ENCODE data around the gene CCR5. TPM values are rescaled to one million over a fixed set of nuclear protein-coding genes. Genes with fewer than 3 reads are reported as not detected.
A peak's percentile ranks its signal among the peaks of the same experiment; 100 is the strongest.
"Not testable (repeated sequence)": the region's sequence is repeated elsewhere in the genome, so short reads cannot be mapped to it uniquely, and the experiment has no call there.

Gene CCR5
- total RNA-seq, 2 donors from 2014 or later, result 0.55 to 1.8 TPM

DNA sequence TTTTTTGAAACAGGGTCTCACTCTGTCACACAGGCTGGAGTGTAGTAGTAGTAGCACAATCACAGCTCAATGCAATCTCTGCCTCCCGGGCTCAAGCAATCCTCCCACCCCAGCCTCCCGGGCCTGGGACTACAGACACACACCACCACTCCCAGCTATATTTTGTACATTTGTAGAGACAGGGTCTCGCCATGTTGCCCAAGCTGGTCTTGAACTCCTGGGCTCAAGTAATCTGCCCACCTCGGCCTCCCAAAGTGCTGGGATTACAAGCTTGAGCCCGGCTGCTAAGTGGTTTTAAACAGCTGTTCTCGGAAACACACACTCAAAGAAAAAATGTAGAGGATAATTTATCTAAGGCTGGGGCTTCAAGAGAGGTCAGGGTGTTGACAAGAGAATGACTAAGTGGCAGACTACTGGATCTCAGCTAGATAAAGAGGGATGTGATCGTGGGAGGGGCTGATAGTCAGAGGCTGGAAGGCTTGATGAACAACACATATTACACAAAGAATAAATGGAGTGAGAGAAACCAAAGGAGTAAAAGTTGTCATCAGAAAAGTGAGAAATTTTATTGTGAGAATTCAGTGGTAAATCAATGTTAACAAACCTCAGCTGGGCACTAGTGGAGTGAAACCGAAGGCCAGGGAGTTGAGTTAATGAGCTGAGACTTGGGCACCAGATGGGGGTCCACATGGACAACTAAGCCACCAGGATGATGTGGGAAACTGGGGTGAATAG is 29.4 kb downstream of the CCR5 start:
- intact Hi-C loops (cut with DNase I, micrococcal nuclease), result no loop called here
- DNase-seq (no peak), ATAC-seq (no peak)

DNA sequence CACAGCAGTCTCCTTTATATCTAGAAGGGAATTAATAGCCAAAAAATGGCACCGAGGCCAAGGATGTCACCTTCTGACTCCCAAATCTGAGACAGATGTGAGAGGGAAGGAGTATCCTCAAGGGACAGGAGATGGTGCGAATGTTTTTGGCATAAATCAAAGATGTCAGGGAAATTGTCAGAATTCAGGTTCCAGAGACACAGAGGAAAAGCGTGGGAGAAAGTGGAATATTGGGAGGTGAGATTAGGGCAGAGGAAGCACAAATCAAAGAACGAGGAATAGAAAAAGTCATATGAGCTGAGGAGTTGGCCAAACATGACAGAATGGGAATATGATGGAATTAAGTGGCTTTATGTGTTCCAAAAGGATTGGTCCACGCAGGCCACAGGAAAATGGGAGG is 30.1 kb downstream of the CCR5 start:
- intact Hi-C loops (cut with DNase I, micrococcal nuclease), result no loop called here
- DNase-seq (no peak), ATAC-seq (no peak)

DNA sequence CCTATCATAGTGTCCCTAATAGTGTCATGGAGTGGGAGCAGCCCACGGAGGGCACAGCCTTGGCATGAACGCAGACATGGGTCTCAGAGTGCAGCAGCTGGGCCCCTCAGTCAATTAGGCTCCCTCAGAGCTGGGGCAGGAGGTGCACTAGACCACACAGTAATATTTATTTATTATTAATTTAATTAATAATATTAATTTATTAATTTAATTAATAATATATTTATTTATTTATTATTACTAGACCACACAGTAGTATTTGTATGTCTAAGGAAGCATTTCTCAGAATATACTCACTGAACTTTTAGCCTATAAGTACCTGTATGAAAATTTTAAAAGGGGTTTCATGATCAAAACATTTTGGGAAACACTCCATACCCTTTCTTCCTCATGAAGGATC is 30.8 kb downstream of the CCR5 start:
- DNase-seq, result no peak
- ATAC-seq, result no peak
- intact Hi-C loops (cut with DNase I, micrococcal nuclease), result no loop called here

DNA sequence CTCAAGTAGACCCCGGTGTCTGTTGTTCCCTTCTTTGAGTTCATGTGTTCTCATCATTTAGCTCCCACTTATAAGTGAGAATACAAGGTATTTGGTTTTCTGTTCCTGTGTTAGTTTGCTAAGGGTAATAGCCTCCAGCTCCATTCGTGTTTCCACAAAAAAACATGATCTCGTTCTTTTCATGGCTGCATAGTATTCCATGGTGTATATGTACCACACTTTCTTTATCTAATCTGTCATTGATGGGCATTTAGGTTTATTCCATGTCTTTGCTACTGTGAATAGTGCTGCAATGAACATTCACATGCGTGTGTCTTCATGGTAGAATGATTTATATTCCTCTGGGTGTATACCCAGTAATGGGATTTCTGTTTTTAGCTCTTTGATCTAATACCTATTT is 32.2 kb downstream of the CCR5 start:
- ATAC-seq; DNase-seq; intact Hi-C loops (cut with DNase I, micrococcal nuclease): not testable (repeated sequence)

DNA sequence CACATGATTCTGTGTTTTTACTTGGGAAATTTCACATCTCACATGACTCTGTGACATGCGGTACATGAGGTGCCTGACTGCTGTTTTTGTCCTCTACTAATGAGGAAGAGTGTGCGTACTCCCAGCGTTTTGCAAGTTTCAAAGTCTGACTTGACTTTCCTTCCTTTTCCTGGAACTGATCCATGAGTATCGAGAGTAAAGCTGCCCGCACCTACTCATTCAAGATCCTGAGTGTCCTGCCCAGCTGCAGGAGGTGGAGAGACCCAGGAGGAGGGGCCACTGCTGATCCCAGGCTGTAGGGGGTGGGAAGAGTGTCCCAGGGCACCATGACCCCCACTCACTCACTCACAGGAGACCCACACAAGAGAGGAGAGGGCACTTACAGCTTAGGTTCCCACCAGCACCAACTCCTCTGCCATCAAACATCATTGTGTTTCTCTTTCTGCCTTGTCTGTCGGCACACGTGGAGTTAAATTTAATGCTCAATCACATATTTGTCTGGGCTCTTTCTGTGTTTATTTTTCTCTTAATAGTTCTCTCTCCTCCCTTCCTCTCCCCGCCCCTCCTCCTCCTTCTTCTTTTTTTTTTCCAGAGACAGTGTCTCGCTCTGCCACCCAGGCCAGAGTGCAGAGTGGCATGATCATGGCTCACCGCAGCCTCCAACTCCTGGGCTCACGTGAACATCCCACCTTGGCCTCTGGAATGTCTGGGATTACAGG is 34.7 kb downstream of the CCR5 start:
- ATAC-seq, result peak; percentile 73
- peak; percentile 65 to 83 for DNase-seq
- intact Hi-C loops (cut with DNase I, micrococcal nuclease), result no loop called here

DNA sequence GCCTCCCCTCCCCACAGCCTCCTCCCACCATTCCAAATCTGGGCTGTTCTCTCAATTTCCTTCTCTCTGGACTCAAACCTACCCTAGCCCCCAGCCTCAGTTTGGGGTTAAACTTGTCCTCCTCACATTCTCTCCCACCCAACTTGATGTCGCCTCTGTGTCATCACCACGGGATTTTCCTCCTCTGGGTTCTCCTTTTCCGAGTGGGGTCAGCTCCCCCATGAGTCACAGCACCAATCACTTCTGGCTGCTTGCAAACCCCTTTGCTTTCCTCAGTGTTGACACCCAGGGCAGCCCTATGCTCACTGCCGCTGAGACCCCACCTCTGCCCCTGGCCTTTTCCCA is 35.7 kb downstream of the CCR5 start:
- peak in 1 of 2 donors; percentile 52 for DNase-seq
- intact Hi-C loops (cut with DNase I, micrococcal nuclease), result no loop called here
- no peak for ATAC-seq

DNA sequence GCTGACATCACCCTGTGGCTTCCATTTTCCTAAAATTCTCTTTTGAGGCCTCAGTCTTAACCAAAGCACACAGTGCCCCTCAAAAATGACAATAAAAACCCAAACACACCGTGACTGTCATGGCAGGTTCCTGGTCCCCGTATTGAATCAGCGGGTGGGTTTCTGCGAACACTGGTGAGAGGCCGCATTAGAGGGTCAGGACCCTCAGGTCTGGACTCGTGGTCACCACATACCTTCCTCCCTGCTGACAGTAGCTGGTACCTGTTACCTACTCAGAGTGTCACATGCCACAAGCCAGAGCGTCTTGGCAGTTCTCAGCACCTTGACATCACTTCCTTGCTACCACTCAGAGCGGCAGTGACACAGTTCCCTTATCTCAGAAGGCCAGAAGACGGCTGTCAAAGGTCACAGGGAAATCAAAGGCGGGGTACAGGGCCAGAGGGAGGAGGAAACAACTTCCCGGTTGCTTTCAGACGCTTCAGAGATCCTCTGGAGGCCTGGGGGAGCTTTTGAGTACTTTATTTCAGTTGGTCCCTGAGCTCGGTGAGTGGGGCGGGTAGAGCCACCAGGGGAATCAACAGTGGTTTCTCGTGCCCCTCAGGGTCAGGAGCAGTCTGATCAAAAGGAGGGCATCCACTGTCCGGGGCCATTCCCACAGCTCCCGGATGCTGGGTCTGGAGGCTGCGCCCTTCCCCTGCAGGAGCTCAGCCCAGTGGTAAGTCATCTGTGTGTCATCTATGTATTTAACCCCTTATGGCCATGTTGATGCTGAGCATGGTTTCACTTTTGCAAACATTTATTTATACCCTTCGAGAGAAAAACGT is 36.3 kb downstream of the CCR5 start, which contains the start of the genes CCR5AS and CCRL2:
CCR5AS (minus strand) TSS at position 279 of the 824 bp plus-strand sequence.
CCRL2 (plus strand) TSS at position 472 of the 824 bp plus-strand sequence. CDS start 821 bp downstream, outside the sequence.
- intact Hi-C loops (cut with DNase I, micrococcal nuclease), result no loop called here
- DNase-seq (peak; percentile 79 to 93), ATAC-seq (peak; percentile 82)

DNA sequence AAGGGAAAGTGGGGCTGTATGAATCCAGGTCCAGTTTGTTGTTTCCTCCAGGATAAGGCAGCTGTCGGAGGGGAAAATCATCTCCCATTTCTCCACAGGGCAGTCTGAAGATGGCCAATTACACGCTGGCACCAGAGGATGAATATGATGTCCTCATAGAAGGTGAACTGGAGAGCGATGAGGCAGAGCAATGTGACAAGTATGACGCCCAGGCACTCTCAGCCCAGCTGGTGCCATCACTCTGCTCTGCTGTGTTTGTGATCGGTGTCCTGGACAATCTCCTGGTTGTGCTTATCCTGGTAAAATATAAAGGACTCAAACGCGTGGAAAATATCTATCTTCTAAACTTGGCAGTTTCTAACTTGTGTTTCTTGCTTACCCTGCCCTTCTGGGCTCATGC is 37.2 kb downstream of the CCR5 start:
- DNase-seq (no peak), ATAC-seq (no peak)
- intact Hi-C loops (cut with DNase I, micrococcal nuclease), result no loop called here

DNA sequence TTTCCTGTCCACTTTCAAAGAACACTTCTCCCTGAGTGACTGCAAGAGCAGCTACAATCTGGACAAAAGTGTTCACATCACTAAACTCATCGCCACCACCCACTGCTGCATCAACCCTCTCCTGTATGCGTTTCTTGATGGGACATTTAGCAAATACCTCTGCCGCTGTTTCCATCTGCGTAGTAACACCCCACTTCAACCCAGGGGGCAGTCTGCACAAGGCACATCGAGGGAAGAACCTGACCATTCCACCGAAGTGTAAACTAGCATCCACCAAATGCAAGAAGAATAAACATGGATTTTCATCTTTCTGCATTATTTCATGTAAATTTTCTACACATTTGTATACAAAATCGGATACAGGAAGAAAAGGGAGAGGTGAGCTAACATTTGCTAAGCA is 38.1 kb downstream of the CCR5 start:
- ATAC-seq, result no peak
- intact Hi-C loops (cut with DNase I, micrococcal nuclease), result no loop called here
- DNase-seq, result no peak

DNA sequence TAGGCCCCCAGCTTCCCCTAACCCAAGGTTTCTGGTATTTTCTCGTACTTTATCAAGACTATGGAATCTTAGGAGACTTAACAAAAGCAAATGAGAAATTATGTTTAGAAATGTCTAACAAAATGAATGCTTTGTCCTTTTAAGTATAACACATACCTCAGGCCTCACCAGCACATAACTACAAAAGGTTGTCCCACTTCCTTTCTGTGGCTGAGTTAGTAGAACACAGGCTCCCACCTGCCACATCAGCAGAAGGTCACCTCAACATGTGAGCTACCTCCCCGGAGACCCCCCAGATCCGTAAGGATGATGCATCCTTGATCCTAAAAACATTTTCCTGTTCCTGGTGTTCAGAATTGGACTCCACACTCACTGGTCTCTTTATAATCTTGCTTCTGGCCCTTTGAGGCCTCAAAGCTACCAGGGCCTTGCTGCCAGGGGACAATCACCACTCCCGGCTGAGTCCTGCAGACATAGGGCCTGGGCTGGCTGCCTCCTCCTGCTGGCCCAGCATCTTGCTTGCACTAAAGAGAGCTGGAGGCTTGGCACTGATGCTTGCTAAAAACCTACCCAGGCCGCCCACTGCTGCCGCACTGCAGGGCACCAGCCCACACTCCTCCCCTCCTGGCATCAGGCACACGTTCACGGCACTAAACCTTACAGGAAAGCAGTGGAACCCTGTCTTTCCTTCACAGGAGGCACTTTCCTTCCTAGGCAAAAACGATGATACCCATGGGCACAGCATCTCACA is 39.2 kb downstream of the CCR5 start:
- DNase-seq, result no peak
- ATAC-seq, result no peak
- intact Hi-C loops (cut with DNase I, micrococcal nuclease), result no loop called here

DNA sequence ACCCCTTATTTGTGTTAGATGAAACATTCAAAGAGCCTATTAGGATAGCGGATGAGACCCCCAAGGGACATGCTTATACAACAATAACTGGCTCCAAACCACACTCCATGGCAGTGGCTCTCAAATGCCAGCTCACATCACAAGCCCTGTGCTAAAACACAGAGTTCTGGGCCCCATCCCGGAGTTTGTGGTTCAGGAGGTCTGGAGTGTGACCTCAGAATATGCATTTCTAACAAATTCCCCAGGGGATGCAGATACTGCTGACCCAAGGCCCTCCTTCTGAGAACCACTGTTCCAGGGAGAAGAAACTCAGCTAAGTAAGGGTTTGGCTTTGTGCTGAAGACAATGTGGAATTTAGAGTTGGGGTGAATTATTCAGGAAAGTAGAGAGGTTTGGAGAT is 39.9 kb downstream of the CCR5 start:
- no peak for ATAC-seq
- intact Hi-C loops (cut with DNase I, micrococcal nuclease), result no loop called here
- DNase-seq, result no peak

DNA sequence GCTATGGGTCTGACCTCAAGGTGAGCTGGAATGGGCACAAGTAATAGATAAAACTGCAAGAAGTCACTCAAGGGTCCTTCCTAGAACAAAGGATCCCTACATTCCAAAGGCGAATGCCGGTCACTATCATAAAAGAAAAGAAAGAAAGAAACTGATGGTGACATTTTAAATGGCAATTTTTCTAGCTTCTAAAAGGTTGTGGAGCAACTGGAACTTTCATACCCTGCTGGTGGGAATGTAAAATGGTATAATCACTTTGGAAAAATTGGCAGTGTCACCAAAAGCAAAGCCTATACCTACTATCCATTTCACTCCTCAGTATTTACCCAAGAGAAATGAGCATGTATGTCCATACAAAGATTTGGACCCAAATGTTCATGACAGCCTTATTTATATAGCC is 40.5 kb downstream of the CCR5 start:
- ATAC-seq, result no peak
- no peak for DNase-seq
- intact Hi-C loops (cut with DNase I, micrococcal nuclease), result no loop called here

DNA sequence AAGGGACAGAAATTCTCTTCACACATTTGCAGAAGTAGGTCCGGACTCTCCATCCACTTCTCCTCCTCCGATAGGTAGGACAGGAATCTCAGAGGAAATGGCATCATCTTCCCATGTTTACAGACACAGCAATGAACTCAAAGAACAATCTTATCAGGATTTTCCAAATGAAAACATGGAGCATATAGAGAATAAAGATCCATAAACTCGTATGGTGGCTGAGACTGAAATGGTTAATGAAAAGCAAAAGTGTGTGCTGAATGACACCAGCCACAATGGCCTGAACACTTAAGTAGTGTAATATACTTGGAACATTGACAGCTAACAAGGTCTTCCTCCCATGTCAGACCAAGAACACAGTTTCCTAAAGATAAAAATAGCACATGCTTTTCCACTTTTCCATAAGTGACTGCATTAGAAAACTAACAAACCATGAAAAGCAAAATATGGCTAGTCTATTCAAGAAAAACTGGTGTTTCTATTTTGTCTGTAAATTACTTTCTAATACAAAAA is 42.1 kb downstream of the CCR5 start:
- no peak for ATAC-seq
- no peak for DNase-seq
- intact Hi-C loops (cut with DNase I, micrococcal nuclease), result no loop called here

DNA sequence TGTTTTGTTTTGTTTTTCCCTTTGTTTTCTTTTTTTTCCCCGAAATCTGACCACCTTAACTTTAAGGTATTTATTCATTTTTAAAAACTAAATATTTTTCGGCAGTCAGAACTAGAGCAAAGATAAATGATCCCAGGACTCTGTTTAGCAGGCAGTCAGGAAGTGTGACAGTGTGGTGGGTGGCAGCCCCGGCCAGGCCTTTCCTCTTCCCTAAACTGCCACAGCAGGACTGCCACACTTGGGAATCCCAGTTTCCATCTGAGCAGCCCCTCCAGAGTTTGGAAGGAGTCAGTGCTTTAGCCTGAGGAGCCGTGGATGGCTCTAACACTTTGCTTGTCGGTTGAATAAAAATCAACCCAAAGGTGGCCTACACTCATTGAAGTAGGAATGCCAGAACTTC is 43.2 kb downstream of the CCR5 start:
- ATAC-seq, result no peak
- DNase-seq, result no peak
- intact Hi-C loops (cut with DNase I, micrococcal nuclease), result no loop called here

DNA sequence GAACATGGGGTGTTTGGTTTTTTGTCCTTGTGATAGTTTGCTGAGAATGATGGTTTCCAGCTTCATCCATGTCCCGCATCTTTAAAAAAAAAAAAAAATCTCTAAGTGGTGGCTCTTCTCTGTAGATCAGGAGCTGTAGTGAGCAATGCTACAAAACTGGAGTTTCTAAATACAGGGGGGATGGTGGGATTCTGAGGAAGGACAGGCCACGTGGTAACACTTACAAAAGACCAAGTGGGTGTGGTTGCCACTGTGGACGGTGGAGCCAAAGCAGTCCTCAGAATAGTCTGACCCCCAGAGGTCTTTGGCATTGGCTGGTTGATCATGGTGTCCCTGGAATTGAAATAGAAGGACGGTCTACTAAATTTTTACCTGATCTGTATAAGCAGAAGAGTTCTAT is 44.0 kb downstream of the CCR5 start:
- intact Hi-C loops (cut with DNase I, micrococcal nuclease), result no loop called here
- DNase-seq, result no peak
- ATAC-seq, result no peak

DNA sequence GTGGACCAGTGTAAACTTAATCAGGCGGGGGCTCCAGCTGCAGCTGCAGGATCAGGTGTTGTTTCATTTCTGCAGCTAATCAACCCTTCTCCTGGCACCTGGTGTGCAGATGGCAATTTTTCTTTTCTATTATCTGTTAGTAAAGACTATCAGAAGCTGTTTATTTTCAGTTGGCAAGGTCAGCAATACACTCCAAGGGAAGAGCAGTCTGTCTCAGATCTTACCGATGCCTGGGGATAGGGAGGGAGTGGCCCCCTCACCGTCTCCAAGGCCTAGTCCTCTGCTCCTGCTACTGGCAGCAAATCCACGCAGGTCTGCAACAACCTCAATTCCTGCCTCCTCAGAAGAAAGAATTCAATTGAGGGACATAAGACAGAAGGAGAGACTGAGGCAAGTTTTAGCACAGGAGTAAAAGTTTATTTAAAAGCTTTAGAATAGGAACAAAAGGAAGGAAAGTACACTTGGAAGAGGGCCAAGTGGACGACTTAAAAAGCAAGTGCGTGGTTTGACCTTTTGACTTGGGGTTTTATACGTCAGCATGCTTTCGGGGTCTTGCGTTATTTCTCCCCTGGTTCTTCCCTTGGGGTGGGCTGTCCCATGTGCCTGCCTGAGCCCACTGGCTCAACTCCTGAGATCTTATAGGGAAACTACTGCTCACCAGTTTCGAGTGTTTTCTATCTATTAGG is 45.5 kb downstream of the CCR5 start:
- peak; percentile 78 for ATAC-seq
- intact Hi-C loops (cut with DNase I, micrococcal nuclease), result no loop called here

DNA sequence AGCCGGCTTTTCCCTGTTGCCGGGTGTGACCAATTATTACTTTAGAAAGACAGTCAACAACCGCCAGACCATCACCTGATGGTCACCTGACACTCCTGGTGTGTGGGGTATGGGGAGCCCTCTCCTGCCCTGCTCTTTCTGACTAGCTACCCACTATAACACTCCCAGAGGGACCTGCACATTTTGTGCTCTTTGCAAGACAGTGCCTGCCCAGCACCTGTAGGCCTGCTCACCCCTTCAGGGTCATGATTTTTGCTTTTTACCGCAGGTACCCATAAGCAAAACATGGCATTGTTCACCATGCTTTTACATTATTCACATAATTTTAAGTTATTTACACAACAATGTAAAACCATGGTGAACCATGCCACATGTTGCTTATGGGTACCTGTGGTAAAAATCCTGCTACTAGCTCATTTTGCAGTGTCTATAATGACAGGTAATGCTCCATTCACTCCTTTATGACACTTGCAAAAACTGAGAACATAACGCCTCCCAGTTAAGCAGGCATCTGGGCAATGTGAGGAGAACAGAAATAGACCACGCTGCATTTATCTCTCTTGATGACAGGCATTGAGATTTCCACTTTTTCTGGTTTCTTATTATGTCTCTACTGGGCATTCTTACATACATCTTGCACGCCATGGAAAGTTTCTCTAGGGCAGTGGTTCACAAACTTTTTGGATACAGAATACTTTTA is 46.2 kb downstream of the CCR5 start:
- DNase-seq (no peak), ATAC-seq (peak; percentile 23)
- intact Hi-C loops (cut with DNase I, micrococcal nuclease), result no loop called here

More for the DNA sequence above, 45.5 kb downstream of the CCR5 start:
- no peak for DNase-seq
